Cerebellar nuclear complex (tissue), 1 donor: ENCODE results near the gene CYREN.
"Not testable (repeated sequence)": the region's sequence is repeated elsewhere in the genome, so short reads cannot be mapped to it uniquely, and the experiment has no call there.

ENCODE experiments used
- DNase-seq, 2 experiments: peaks; one replicate each; lab custom pipeline; 2025; lab: John Stamatoyannopoulos, UW

CYREN gene

GRCh38 chr7:135159359-135160085 is 11.0 kb downstream of the CYREN start:
- no peak for DNase-seq

- no peak for DNase-seq
Observed at GRCh38 chr7:135158874-135159273, 11.6 kb downstream of the CYREN start.

GRCh38 chr7:135158141-135158655 is 12.3 kb downstream of the CYREN start:
- no peak for DNase-seq

- no peak for DNase-seq
Observed at GRCh38 chr7:135156290-135156689, 14.2 kb downstream of the CYREN start.

GRCh38 chr7:135154734-135155133 is 15.8 kb downstream of the CYREN start:
- DNase-seq = no peak

- no peak for DNase-seq
Observed at GRCh38 chr7:135152442-135152841, 18.1 kb downstream of the CYREN start.

- DNase-seq = no peak
Observed at GRCh38 chr7:135151533-135151932, 19.0 kb downstream of the CYREN start.

GRCh38 chr7:135151132-135151531 is 19.4 kb downstream of the CYREN start:
- DNase-seq = no peak

GRCh38 chr7:135150072-135150782 is 20.3 kb downstream of the CYREN start:
- no peak for DNase-seq

- no peak for DNase-seq
Observed at GRCh38 chr7:135147899-135148721, 22.4 kb downstream of the CYREN start, which contains the start of gene TMEM140. Gene TMEM140 (plus strand): TSS chr7:135148072. CDS start chr7:135164442, 16,370 bp downstream.

GRCh38 chr7:135147341-135147898 is 23.1 kb downstream of the CYREN start:
- no peak for DNase-seq

- DNase-seq = no peak
Observed at GRCh38 chr7:135143885-135144668, 26.4 kb downstream of the CYREN start.

- no peak for DNase-seq
Observed at GRCh38 chr7:135129579-135129978, 40.9 kb downstream of the CYREN start.

GRCh38 chr7:135128931-135129330 is 41.6 kb downstream of the CYREN start:
- DNase-seq = no peak

GRCh38 chr7:135124631-135125030 is 45.9 kb downstream of the CYREN start:
- DNase-seq = not testable (repeated sequence)

- no peak for DNase-seq
Observed at GRCh38 chr7:135121868-135122267, 48.6 kb downstream of the CYREN start.

- DNase-seq = no peak
Observed at GRCh38 chr7:135117096-135117495, 53.4 kb downstream of the CYREN start.
